ENCODE data around the gene IKZF5. TPM values are rescaled to one million over a fixed set of nuclear protein-coding genes. Genes with fewer than 3 reads are reported as not detected.

The IKZF5 gene, protein sequence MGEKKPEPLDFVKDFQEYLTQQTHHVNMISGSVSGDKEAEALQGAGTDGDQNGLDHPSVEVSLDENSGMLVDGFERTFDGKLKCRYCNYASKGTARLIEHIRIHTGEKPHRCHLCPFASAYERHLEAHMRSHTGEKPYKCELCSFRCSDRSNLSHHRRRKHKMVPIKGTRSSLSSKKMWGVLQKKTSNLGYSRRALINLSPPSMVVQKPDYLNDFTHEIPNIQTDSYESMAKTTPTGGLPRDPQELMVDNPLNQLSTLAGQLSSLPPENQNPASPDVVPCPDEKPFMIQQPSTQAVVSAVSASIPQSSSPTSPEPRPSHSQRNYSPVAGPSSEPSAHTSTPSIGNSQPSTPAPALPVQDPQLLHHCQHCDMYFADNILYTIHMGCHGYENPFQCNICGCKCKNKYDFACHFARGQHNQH
- total RNA-seq, result 1.9 and 2.1 TPM in 2 replicates

DNA sequence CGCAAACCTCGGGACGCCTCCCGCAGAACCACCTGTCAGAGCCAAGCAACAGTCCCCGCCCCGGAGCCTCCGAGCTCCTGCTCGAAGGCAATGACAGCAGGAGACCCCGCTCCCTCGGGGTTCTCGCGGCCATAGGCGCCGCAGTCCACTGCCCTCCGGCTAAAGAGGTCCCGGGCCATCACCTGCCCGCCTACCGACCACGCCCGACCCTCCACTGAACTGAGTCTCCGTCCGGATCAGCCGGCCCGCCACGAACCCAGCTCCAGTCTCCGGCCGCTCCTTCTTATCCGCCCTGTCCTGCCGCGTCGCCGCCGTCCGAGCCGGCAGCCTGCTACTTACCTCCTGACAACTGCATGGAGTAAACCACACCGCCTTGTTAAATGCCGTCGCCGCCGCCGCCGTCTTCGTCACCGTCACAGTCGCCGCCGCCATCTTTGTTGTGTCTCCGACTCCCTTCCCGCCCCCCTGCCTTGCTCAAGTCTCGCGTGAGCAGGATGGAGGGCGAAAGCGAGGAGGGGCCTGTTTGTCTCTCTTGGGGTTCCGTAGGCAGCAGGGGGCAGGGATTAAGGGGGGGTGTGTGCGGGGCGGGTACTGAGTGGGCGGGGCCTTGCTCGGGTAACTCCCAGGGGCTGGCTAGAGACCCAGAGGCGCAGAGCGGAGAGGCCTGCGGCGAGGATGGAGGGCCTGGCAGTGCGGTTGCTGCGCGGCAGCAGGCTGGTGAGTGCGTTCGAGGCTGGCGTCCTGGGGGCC, at the start of gene IKZF5, which contains the start of gene ACADSB:
Gene IKZF5, minus strand, starts transcription at position 441 of the 750 bp plus-strand sequence. CDS start 10,170 bp downstream, outside the sequence.
Gene ACADSB, plus strand, starts transcription at position 652 of the 750 bp plus-strand sequence. Its CDS starts 24 bp downstream, at position 676.
- H3K27me3 ChIP-seq (ENCODE audit: control insufficient read depth, insufficient read depth, low read length), result no peaks in the 10 kb centered on the region
- H3K4me3 ChIP-seq (ENCODE audit: low read depth, low read length), result peak within 1 kb of the TSS; percentile 80
- no peak for FAIRE-seq
- peak; percentile 89 for DNase-seq (ENCODE audit: low read depth)
- H3K36me3 ChIP-seq (ENCODE audit: control insufficient read depth, insufficient read depth, low read length), result no peaks in the 10 kb centered on the region
- TF ChIP-seq CTCF (IDR thresholded peaks at IDR 0.05; ENCODE audit: insufficient read depth, low read length, severe bottlenecking), result no peak

DNA sequence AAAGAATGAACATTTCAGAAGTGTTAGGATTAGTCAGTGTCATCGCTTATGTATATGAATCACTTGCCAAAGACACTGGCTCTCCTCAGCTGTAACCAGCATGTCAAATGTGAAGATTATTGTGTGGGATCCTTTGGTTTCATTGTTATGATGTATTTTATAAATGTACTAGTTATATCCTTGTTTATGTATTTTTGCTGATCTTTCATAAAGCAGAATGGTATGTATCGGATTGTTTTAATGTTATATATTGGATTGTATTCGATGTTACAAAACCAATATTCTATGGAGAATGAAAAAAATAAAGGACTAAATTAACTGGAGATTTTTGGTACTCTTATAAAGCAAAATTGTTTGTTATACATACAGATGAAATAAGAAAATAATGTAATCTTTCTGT, 49.4 kb upstream of the IKZF5 start:
- H3K4me3 ChIP-seq (ENCODE audit: low read depth, low read length), result no peak overlapping the region
- FAIRE-seq (no peak), DNase-seq (ENCODE audit: low read depth) (no peak)
- H3K36me3 ChIP-seq (ENCODE audit: control insufficient read depth, insufficient read depth, low read length), result no peaks in the 10 kb centered on the region
- no peaks in the 10 kb centered on the region for H3K27me3 ChIP-seq (ENCODE audit: control insufficient read depth, insufficient read depth, low read length)
- TF ChIP-seq CTCF (IDR thresholded peaks at IDR 0.05; ENCODE audit: insufficient read depth, low read length, severe bottlenecking), result no peak

GRCh38 chr10:123045961-123046731, 37.6 kb upstream of the IKZF5 start:
- H3K27me3 ChIP-seq (ENCODE audit: control insufficient read depth, insufficient read depth, low read length), result no peaks in the 10 kb centered on the region
- no peaks in the 10 kb centered on the region for H3K36me3 ChIP-seq (ENCODE audit: control insufficient read depth, insufficient read depth, low read length)
- no peak for FAIRE-seq
- DNase-seq (ENCODE audit: low read depth), result no peak
- no peak overlapping the region for H3K4me3 ChIP-seq (ENCODE audit: low read depth, low read length)
- TF ChIP-seq CTCF (IDR thresholded peaks at IDR 0.05; ENCODE audit: insufficient read depth, low read length, severe bottlenecking), result no peak

DNA sequence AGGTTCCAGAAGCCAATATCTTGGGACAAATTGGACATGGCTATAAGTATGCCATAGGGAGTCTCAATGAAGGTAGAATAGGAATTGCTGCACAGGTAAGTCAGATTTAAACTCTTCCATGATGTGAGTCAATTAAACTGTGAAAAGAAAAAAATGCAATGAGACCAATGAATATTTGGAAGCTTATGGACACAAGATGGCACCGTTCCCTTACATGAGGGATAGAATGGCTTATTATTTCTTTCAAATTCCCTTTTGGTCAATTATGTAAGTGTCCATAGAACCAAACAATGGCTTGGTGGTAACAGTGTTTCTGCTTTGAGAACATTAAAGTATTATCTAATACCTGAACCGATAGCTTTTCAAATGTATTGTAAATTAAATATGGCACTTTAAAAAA, 35.8 kb upstream of the IKZF5 start:
- Histone ChIP-seq H3K36me3 (ENCODE audit: control insufficient read depth, insufficient read depth, low read length) (no peaks in the 10 kb centered on the region), H3K4me3 (ENCODE audit: low read depth, low read length) (no peak overlapping the region), H3K27me3 (ENCODE audit: control insufficient read depth, insufficient read depth, low read length) (no peaks in the 10 kb centered on the region)
- TF ChIP-seq CTCF (IDR thresholded peaks at IDR 0.05; ENCODE audit: insufficient read depth, low read length, severe bottlenecking), result peak; percentile 28
- FAIRE-seq, result no peak
- peak; percentile 43 for DNase-seq (ENCODE audit: low read depth)

- no peak overlapping the region for H3K4me3 ChIP-seq (ENCODE audit: low read depth, low read length)
- FAIRE-seq, result peak; percentile 64
- no peaks in the 10 kb centered on the region for H3K27me3 ChIP-seq (ENCODE audit: control insufficient read depth, insufficient read depth, low read length)
- TF ChIP-seq CTCF (IDR thresholded peaks at IDR 0.05; ENCODE audit: insufficient read depth, low read length, severe bottlenecking), result peak; percentile 80
- no peaks in the 10 kb centered on the region for H3K36me3 ChIP-seq (ENCODE audit: control insufficient read depth, insufficient read depth, low read length)
- peak; percentile 74 for DNase-seq (ENCODE audit: low read depth)
These were observed 34.9 kb upstream of the IKZF5 start for GRCh38 chr10:123043409-123043925.

Data from bronchial epithelial cell (primary cell).